ENCODE results near the gene TSR3. TPM values are rescaled to one million over a fixed set of nuclear protein-coding genes. Genes with fewer than 3 reads are reported as not detected.

The TSR3 gene
- total and polyA plus RNA-seq, 2 of the 13 experiments (the other 11 are each of a cell fraction or from before 2014, with no cell fraction given), result 24.2 to 51.0 TPM

GRCh38 chr16:1301562-1301961 lies 50.1 kb downstream of the TSR3 start:
- in situ Hi-C loops (cut with HindIII; ENCODE audit: extremely low pct_ligation_motif_present, low pct_unique_long_range_greater_than_20kb), result no loop called here
- 70% methylated on average over 9 of the region's 12 CpGs for WGBS (ENCODE audit: low lambda C conversion rate)
- no TSS peak for BruUV-seq (replicated peaks)

GRCh38 chr16:1300664-1301476 lies 50.8 kb downstream of the TSR3 start:
- H3K9me3 ChIP-seq (ENCODE audit: low read length), result no peaks in the 10 kb centered on the region
- no peak overlapping the region for H3K9ac ChIP-seq (ENCODE audit: insufficient read depth, low read depth, low read length)
- H3K4me2 ChIP-seq (ENCODE audit: low read depth, low read length), result peak overlapping the region; percentile 94
- peaks cover 91% of the 10 kb centered on the region for H3K4me1 ChIP-seq (ENCODE audit: insufficient read depth, low read length)
- peak; percentile 80 for ATAC-seq
- H3K27ac ChIP-seq (ENCODE audit: extremely low read length, insufficient read depth, low read length), result no peak overlapping the region
- CTCF ChIA-PET (ENCODE audit: low intra/inter-chr PET ratio, low total read pairs), result no interaction called here
- intact Hi-C loops (cut with micrococcal nuclease; ENCODE audit: unreplicated experiment), result no loop called here
- BruUV-seq (replicated peaks), result no TSS peak
- peak overlapping the region in 2 of 3 experiments; percentile 13 to 74; a peak in 4 of 6 replicates for H3K4me3 ChIP-seq (replicated peaks in 1 of 3; ENCODE audit: insufficient read depth in 1 of 3, low read depth in 2 of 3, low read length in 3 of 3)
- H3K79me2 ChIP-seq (ENCODE audit: insufficient read depth, low read length), result no peaks in the 10 kb centered on the region
- peak; percentile 55 for DNase-seq (ENCODE audit: low spot score)
- in situ Hi-C loops (cut with HindIII; ENCODE audit: extremely low pct_ligation_motif_present, low pct_unique_long_range_greater_than_20kb), result no loop called here
- POLR2A ChIA-PET, result interaction anchor here (1.2 kb wide), 1 partner anchor 8 kb away, joined by 4 read pairs; the partner anchor contains the start of gene UBE2I
- WGBS (ENCODE audit: low lambda C conversion rate), result no CpG with 5 or more reads among the region's 42 CpGs
- H4K20me1 ChIP-seq (ENCODE audit: insufficient read depth, low read length), result no peaks in the 10 kb centered on the region
- FAIRE-seq, result no peak
- H3K36me3 ChIP-seq (replicated peaks in 1 of 2; ENCODE audit: control insufficient read depth in 1 of 2, insufficient read depth in 2 of 2, low read length in 2 of 2), result no peaks in the 10 kb centered on the region
- H3K27me3 ChIP-seq (ENCODE audit: control insufficient read depth in 1 of 2, insufficient read depth in 2 of 2, low read length in 2 of 2), result no peaks in the 10 kb centered on the region
- H2AFZ ChIP-seq (ENCODE audit: low read length), result no peak overlapping the region
- TF ChIP-seq UBTF (CRISPR knock-in tag; IDR thresholded peaks at IDR 0.05) (peak; percentile 59; the same call in 1 of the 2 replicates), IRF2 (CRISPR knock-in tag; IDR thresholded peaks at IDR 0.05) (0 out of 2 replicates have a peak, but pooled peaks have one; percentile 40), SNAPC5 (CRISPR knock-in tag; IDR thresholded peaks at IDR 0.05; ENCODE audit: borderline replicate concordance) (no peak), GATAD1 (CRISPR knock-in tag; IDR thresholded peaks at IDR 0.05) (peak; percentile 51; the same call in 1 of the 2 replicates), ZNF781 (CRISPR knock-in tag; IDR thresholded peaks at IDR 0.05; ENCODE audit: borderline replicate concordance, not compliant biosample characterization) (peak; percentile 25), HNRNPUL1 (IDR thresholded peaks at IDR 0.05; ENCODE audit: low read depth, low read length) (no peak), RBFOX2 (IDR thresholded peaks at IDR 0.05; ENCODE audit: low read depth, low read length) (0 out of 2 replicates have a peak, but pooled peaks have one; percentile 24), MXI1 (IDR thresholded peaks at IDR 0.05; ENCODE audit: borderline replicate concordance, low read depth, low read length) (peak; percentile 58; the same call in 1 of the 3 replicates), POGZ (CRISPR knock-in tag; IDR thresholded peaks at IDR 0.05) (no peak), ZBTB1 (CRISPR knock-in tag; IDR thresholded peaks at IDR 0.05; ENCODE audit: borderline replicate concordance) (no peak), CREBL2 (CRISPR knock-in tag; IDR thresholded peaks at IDR 0.05; ENCODE audit: borderline replicate concordance) (no peak), YY1 (IDR thresholded peaks at IDR 0.05; ENCODE audit: insufficient read depth, insufficient replicate concordance, low read depth, low read length) (peak; percentile 68), ZNF24 (IDR thresholded peaks at IDR 0.05) (peak; percentile 82), GFI1 (CRISPR knock-in tag; IDR thresholded peaks at IDR 0.05; ENCODE audit: borderline replicate concordance) (peak; percentile 49; the same call in 1 of the 2 replicates)

More at GRCh38 chr16:1301562-1301961, 50.1 kb downstream of the TSR3 start:
- no peaks in the 10 kb centered on the region for H3K9me3 ChIP-seq (ENCODE audit: low read length)
- H4K20me1 ChIP-seq (ENCODE audit: insufficient read depth, low read length), result no peaks in the 10 kb centered on the region
- ChIA-PET POLR2A (no interaction called here), CTCF (ENCODE audit: low intra/inter-chr PET ratio, low total read pairs) (no interaction called here)
- H2AFZ ChIP-seq (ENCODE audit: low read length), result no peak overlapping the region
- H3K9ac ChIP-seq (ENCODE audit: insufficient read depth, low read depth, low read length), result no peak overlapping the region
- no peaks in the 10 kb centered on the region for H3K27me3 ChIP-seq (ENCODE audit: control insufficient read depth in 1 of 2, insufficient read depth in 2 of 2, low read length in 2 of 2)
- peaks cover 94% of the 10 kb centered on the region for H3K4me1 ChIP-seq (ENCODE audit: insufficient read depth, low read length)
- no peak for DNase-seq (ENCODE audit: low spot score)
- FAIRE-seq, result no peak
- H3K4me3 ChIP-seq (replicated peaks in 1 of 3; ENCODE audit: insufficient read depth in 1 of 3, low read depth in 2 of 3, low read length in 3 of 3), result no peak overlapping the region
- 0 out of 2 replicates have a peak overlapping the region, but pooled peaks have one; percentile 94 for H3K4me2 ChIP-seq (ENCODE audit: low read depth, low read length)
- no peaks in the 10 kb centered on the region for H3K79me2 ChIP-seq (ENCODE audit: insufficient read depth, low read length)
- no peak for ATAC-seq
- H3K36me3 ChIP-seq (replicated peaks in 1 of 2; ENCODE audit: control insufficient read depth in 1 of 2, insufficient read depth in 2 of 2, low read length in 2 of 2), result no peaks in the 10 kb centered on the region
- H3K27ac ChIP-seq (ENCODE audit: extremely low read length, insufficient read depth, low read length), result no peak overlapping the region
- TF ChIP-seq FOXA3 (CRISPR knock-in tag; IDR thresholded peaks at IDR 0.05) (no peak), KDM5B (CRISPR knock-in tag; IDR thresholded peaks at IDR 0.05; ENCODE audit: borderline replicate concordance) (peak; percentile 31; the same call in 1 of the 2 replicates)
- intact Hi-C loops (cut with micrococcal nuclease; ENCODE audit: unreplicated experiment), result no loop called here
